DMS153 treated with DMSO at 0.1 percent for 48 hours (cell line): ENCODE results near the gene POLE4.

Source experiments
- DNase-seq: peaks from one replicate; lab custom pipeline; 2025; ENCODE audit not compliant: unreplicated experiment; lab: John Stamatoyannopoulos, UW

Gene POLE4

DNA sequence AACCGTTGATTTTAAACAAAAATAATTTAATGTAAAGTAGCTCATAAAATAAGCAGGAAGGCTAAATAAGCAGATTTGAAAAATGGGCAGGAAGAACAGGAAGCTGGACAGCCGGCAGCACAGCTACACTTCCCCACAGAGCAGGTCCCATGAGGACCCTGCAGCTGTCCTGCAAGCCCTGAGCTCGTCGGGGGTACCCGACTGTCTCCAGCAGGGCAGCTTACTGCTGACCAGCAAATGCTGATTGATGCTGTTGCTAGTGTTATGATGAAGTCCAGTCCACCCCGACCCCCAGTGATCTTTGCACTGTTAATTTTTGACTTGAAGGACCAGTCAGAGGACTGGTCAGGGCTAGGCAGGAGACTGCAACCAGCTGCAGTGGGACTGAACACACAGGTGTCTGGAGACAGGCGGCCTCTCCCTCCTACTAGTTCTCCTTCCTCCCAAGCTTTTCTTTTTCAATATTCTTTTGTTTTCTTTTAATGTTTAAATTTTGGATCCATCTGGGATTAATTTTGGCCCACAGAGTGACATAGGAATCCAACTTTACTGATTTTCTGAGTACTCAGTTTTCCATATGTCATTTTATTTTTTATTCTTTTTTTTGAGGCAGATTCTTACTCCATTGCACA, 27.7 kb downstream of the POLE4 start:
- DNase-seq: no peak

DNA sequence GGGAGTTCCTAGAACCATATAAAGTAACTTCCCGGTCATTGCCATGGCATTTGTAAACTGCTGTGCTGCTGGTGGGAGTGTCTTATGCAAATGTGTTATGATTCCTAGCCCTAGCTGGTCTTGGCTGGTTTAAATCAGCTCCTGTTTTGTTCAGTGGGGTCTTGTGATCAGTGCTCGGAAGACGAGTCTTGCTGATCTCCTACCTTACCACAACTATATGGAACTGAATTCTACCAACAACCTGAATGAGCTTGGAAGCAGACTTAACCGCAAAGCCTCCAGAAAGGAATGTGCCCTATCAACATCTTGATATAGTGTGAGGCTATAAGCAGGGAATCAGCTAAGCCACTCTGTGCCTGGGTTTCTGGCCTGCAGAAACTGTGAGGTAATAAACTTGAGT, 33.5 kb downstream of the POLE4 start:
- no peak for DNase-seq

DNA sequence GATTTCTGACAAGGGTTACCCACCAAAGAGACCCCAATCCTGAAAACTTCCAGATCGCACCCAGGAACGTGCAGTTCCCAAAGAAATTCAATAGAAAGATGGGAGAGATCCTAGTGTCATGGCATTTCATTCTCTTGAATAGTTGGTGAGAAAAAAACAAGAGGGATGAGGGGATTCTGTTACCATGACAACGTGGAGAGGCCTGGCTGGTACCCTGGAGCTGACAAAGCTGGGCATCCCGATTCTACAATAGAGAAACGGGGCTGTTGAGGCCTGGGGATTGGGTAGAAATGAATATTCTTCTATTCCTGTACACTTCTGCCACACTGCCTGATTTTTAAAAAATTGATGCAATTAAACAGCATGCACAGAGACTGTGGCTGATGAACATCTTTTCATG, 41.0 kb downstream of the POLE4 start:
- no peak for DNase-seq

DNA sequence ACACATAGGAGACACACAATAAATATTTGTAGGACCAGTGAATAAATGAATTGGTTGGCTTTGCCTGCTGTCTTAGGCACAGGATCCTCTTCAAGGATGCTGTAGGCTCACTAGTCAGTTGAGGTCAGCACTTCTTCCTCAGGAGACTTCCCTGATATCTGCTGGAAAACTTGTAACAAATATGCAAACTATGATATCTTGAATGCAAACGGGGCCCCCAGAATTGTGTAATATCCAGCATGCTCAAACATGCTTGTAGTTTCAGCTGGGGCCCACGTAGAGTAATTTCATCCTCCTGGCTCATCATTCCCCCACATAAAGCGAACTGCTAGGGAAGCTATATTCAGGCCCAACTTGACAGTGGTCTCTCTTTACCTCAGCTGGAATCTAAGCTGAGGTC, 43.6 kb downstream of the POLE4 start:
- no peak for DNase-seq

DNA sequence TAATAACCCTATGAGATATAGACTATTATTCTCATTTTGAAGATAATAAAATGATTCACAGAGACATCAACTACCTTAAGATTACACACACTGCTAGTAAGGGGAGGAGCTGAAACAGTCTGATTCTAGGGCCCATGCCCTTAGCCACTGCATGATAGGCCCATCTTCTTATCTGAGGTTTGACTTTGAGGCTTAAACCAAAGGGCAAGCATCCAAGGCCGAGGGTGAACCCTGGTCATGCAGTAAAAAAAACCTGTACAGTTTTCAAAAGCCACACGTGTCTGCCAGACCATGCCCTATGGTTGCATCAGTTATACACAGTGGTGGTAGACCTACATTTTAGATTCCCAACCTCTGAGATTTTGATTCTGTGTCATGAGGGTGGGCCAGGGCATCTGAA, 44.8 kb downstream of the POLE4 start:
- DNase-seq: no peak

DNA sequence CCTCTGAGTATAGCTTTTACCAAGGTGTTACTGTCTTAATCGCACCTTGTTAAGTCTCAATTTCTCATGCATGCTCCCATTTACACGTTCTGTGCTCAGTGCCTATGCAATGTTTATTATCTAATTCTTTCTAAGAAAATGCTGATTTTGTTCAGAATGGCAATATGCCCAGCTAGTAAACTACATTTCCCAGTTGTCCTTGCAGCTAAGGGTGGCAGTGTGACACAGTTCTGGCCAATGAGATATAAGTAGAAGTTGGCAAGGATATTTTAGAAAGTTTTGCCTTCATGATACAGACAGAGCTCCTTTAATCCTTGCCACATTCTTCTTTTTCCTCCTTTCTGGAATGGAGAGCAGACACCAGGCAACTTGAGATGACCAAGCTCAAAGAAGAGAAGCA, 45.3 kb downstream of the POLE4 start:
- no peak for DNase-seq

DNA sequence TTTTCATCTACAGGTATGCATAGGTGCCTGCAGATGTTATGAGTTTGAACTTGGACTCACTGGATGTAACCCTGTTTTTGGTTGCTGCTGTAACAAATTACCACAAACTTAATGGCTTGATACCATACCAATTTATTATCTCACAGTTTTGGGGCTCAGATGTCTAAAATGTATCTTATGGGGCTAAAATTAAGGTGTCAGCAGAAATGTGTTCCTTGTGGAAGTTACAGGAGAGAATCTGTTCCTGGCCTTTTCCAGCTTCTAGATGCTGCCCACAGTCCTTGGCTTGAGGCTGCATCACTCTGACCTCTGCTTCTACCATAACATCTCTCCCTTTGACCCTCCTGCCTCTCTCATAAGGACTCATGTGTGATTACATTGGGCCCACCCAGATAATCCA, 47.6 kb downstream of the POLE4 start:
- no peak for DNase-seq

DNA sequence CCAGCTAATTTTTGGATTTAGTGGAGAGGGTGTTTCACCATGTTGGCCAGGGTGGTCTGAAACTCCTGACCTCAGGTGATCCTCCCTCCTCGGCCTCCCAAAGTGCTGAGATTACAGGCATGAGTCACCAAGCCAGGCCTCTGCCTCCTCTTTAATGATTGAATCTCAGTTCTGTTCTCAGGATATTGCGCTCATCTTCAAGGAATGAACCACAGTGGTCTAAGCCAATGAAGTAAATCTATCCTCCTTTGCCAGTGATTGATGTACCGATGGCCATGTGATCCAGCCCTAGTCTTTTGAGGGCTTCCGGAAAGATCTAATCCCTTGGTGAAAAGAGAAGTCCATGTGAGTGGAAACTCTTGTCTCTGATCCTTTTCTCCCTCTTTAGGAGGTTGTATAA, 48.6 kb downstream of the POLE4 start:
- no peak for DNase-seq

DNA sequence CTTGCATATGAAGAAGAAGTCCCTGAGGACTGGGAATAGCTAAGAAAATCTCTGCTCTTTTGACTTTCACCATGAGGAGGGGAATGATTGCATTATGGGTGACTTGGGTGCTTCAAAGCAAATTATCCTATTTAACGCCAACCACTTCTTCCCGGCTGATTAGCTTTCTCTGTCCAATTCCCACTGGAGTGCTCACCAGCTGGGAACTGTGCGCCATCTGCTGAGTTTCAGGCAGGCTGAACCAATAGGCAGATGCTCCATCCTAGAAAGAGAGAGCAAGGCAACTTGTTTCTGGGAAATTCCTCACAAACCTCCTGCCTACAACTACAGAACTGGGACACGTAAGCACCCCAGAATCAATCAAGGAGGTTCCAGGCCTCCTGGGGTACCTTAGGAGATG, 49.4 kb downstream of the POLE4 start:
- DNase-seq: no peak

DNA sequence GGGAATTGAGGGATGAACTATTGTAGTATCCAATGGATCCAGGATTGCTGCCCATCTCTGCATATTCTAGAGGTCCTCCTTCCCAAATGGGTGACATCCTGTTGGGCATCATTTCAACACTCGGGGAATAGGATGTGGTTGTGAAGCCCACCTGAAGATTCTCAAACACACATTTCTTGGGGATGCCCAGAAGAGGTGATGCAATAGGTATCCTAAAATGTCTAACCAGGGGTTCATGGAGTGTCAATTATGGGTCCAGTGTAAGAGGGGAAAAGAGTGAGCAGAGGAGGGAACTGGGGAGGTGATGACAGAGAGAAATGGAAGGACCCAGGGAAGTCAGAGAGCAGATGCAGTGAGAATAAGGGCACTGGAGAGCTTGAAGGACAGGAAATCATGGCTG, 52.1 kb downstream of the POLE4 start:
- no peak for DNase-seq

DNA sequence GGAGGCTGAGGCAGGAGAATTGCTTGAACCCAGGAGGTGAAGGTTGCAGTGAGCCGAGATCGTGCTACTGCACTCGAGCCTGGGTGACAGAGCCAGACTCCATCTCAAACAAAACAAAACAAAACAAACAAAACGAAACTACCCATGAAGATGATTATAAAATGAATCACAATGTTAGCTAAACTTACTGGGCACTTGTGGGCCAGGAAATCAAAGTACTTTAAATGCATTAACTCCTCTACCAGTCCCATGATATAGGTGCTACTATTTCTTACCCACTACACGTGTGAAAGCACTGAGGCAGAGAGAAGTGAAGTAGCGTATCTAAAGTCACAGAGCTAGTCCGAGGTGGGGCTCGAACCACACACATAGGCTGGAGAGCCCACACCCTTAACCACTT, 53.6 kb downstream of the POLE4 start:
- DNase-seq: no peak

DNA sequence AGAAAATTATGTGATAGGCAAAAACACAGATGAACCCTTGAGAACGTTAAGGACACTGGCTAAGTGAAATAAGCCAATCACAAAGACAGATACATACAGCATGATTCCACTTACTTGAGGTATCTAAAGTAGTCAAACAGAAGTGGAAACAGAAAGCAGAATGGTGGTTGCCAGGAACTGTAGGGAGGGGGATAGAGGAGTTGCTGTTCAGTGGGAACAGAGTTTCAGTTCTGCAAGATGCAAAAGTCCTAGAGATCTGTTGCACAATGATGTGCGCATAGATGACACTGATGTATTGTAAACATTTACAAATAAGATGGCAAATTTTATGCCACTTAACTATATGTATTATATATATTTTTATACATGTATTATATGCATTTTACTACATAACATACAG, 59.7 kb downstream of the POLE4 start:
- no peak for DNase-seq
